ENCODE measurements around the gene RUVBL2.

Gene RUVBL2

DNA sequence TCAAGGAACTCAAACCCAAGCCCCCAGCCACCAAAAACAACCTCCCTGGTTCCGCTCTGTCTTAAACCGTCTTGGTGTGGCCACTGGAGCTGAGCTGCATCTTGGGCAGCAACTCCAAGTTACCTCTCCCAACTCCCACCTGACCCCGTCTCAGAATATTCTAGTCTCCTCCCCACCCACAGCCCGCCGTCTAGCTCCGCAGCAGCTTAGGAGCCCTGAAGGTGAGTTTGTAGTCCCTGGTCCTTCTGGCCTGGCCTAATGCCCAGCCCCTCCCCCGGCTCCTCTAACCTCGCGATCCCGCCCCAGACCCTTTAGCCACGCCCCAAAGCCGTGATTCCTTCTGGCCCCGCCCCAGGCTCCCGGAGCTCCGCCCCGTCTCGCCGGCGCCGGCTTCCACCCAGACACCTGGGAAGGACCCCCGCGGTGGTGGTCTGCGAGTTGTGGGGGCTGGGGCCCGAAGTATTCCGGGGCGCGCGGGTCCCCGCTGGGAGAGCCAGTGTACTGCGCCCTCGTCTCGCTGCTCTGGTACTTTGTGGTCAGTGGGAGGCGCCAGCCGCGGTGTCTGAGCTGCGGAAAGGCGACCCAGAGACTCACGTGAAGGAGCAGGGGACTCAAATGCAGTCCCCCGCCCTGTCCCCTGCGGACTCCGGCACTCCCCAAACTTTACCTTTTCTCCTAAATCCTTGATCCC lies 25.7 kb downstream of the RUVBL2 start (continued):
- TF ChIP-seq, protein P1, sequence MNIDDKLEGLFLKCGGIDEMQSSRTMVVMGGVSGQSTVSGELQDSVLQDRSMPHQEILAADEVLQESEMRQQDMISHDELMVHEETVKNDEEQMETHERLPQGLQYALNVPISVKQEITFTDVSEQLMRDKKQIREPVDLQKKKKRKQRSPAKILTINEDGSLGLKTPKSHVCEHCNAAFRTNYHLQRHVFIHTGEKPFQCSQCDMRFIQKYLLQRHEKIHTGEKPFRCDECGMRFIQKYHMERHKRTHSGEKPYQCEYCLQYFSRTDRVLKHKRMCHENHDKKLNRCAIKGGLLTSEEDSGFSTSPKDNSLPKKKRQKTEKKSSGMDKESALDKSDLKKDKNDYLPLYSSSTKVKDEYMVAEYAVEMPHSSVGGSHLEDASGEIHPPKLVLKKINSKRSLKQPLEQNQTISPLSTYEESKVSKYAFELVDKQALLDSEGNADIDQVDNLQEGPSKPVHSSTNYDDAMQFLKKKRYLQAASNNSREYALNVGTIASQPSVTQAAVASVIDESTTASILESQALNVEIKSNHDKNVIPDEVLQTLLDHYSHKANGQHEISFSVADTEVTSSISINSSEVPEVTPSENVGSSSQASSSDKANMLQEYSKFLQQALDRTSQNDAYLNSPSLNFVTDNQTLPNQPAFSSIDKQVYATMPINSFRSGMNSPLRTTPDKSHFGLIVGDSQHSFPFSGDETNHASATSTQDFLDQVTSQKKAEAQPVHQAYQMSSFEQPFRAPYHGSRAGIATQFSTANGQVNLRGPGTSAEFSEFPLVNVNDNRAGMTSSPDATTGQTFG (tag by site-specific recombination; IDR thresholded peaks at IDR 0.05; ENCODE audit: borderline replicate concordance): no peak
- TF ChIP-seq GLIS1 (tag by site-specific recombination; IDR thresholded peaks at IDR 0.05) (peak; percentile 36; the same call in 1 of the 2 replicates), ZIC2 (tag by site-specific recombination; IDR thresholded peaks at IDR 0.05) (peak; percentile 34; the same call in 1 of the 2 replicates), HOXC10 (CRISPR knock-in tag; IDR thresholded peaks at IDR 0.05) (no peak), ZNF449 (tag by site-specific recombination; IDR thresholded peaks at IDR 0.05) (no peak), PATZ1 (tag by site-specific recombination; IDR thresholded peaks at IDR 0.05) (0 out of 2 replicates have a peak, but pooled peaks have one; percentile 15), ZNF138 (tag by site-specific recombination; IDR thresholded peaks at IDR 0.05; ENCODE audit: borderline replicate concordance) (no peak)

DNA sequence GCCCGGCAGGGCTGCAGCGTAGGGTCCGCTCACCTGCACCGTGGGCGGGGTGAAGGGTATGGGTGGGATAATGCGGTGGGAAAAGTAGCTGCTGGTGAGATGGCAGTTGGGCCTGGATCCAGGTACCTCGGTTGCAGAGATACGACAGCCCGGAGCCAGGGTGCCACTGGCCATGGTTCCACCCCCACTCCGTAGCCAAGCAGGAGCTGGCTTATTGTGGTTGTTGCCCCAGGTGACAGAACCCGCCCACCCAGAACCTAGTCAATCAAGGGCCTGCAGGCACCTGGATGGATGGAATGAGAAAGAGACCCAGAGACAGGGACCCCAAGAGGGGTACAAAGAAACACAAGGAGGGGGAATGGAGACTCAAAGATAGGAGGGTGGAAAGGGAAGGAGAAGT lies 26.7 kb downstream of the RUVBL2 start:
- peaks cover 8% of the 10 kb centered on the region for H3K4me1 ChIP-seq (ENCODE audit: control insufficient read depth, insufficient read depth, low read length)
- POLR2A ChIA-PET: interaction anchor here (1.0 to 3.4 kb wide), 2 partner anchors 27 to 53 kb away, joined by 6 to 20 read pairs; partner anchors contain the start of genes GYS1 and RUVBL2
- CTCF ChIA-PET: interaction anchor here (0.7 to 3.1 kb wide), 8 partner anchors 12 to 50 kb away, joined by 4 to 26 read pairs (median 7); partner anchors contain the start of genes GYS1 and RUVBL2
- no peak overlapping the region for H3K4me3 ChIP-seq (ENCODE audit: low read depth, low read length)
- no peak for TF ChIP-seq ZSCAN23 (tag by site-specific recombination; IDR thresholded peaks at IDR 0.05)
- TF ChIP-seq ZNF292 (tag by site-specific recombination; IDR thresholded peaks at IDR 0.05; ENCODE audit: borderline replicate concordance, low read depth): no peak
- no peak for TF ChIP-seq TRIM28 (IDR thresholded peaks at IDR 0.05; ENCODE audit: borderline replicate concordance, low read length)
- no peak for TF ChIP-seq ZNF266 (tag by site-specific recombination; IDR thresholded peaks at IDR 0.05; ENCODE audit: low read depth)
- peak; percentile 15; the same call in 1 of the 2 replicates for TF ChIP-seq KLF16 (tag by site-specific recombination; IDR thresholded peaks at IDR 0.05)
- TF ChIP-seq, protein P2, sequence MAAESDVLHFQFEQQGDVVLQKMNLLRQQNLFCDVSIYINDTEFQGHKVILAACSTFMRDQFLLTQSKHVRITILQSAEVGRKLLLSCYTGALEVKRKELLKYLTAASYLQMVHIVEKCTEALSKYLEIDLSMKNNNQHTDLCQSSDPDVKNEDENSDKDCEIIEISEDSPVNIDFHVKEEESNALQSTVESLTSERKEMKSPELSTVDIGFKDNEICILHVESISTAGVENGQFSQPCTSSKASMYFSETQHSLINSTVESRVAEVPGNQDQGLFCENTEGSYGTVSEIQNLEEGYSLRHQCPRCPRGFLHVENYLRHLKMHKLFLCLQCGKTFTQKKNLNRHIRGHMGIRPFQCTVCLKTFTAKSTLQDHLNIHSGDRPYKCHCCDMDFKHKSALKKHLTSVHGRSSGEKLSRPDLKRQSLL (tag by site-specific recombination; IDR thresholded peaks at IDR 0.05): 0 out of 2 replicates have a peak, but pooled peaks have one; percentile 31
- H3K36me3 ChIP-seq (ENCODE audit: control insufficient read depth in 2 of 2, insufficient read depth in 1 of 2, low read length in 2 of 2): peaks cover 3 to 11% of the 10 kb centered on the region in 2 experiments; a peak in 2 of 3 replicates
- no peak overlapping the region for H3K27ac ChIP-seq (ENCODE audit: extremely low read depth, low read depth, low read length)
- no peaks in the 10 kb centered on the region for H3K9me3 ChIP-seq (ENCODE audit: control insufficient read depth, insufficient read depth, low read depth, low read length)
